Natural killer cell (primary cell): Measurements from ENCODE around the gene GNS. TPM values are rescaled to one million over a fixed set of nuclear protein-coding genes. Genes with fewer than 3 reads are reported as not detected.
"Not testable (repeated sequence)": the region's sequence is repeated elsewhere in the genome, so short reads cannot be mapped to it uniquely, and the experiment has no call there.

Experiments used
- ATAC-seq, 3 donors: fragments of 150-1000 bp in 2 of 3; fragments of 200-7000 bp in 1 of 3; cut with Tn5 transposase; 1 replicate in 1 of 3; 2 replicates in 2 of 3; pipeline ENCODE4 v1.10.0; 2021; ENCODE audit warnings: mild to moderate bottlenecking in 2 of 3, moderate library complexity in 2 of 3
- DNase-seq, 2 donors: peaks; one replicate each; pipeline versions ENCODE4 v3.0.0 to v3.0.0-alpha.2; 2013 to 2021; ENCODE audit warnings: mixed read lengths in 1 of 2
- H3K27ac ChIP-seq: one replicate; pipeline ENCODE4 v1.5.1; 2013; ENCODE audit warnings: mild to moderate bottlenecking, low read length
- H3K27me3 ChIP-seq: one replicate; pipeline ENCODE4 v1.6.1; 2013; ENCODE audit warnings: low read length; ENCODE audit not compliant: control insufficient read depth, insufficient read depth
- H3K36me3 ChIP-seq: one replicate; pipeline ENCODE4 v1.6.1; 2013; ENCODE audit warnings: low read length; ENCODE audit not compliant: control insufficient read depth, insufficient read depth
- H3K4me1 ChIP-seq: one replicate; pipeline ENCODE4 v1.6.1; 2013; ENCODE audit warnings: low read length; ENCODE audit not compliant: control insufficient read depth, insufficient read depth
- H3K4me3 ChIP-seq: one replicate; pipeline ENCODE4 v1.5.1; 2013; ENCODE audit warnings: low read length
- H3K9me3 ChIP-seq: one replicate; pipeline ENCODE4 v1.6.1; 2013; ENCODE audit warnings: low read length; ENCODE audit not compliant: control insufficient read depth, insufficient read depth
- H3K27ac Mint-ChIP-seq, 2 donors: one replicate each; pipeline ENCODE4 v1.8.0; 2022; ENCODE audit warnings: mild to moderate bottlenecking in 2 of 2, mixed read lengths in 2 of 2, moderate library complexity in 1 of 2
- H3K27me3 Mint-ChIP-seq, 2 donors: one replicate each; pipeline ENCODE4 v1.8.0; 2022; ENCODE audit warnings: low read depth in 2 of 2, mixed read lengths in 2 of 2
- H3K36me3 Mint-ChIP-seq: one replicate; pipeline ENCODE4 v1.8.0; 2022; ENCODE audit warnings: mixed read lengths
- H3K4me1 Mint-ChIP-seq, 2 donors: one replicate each; pipeline ENCODE4 v1.8.0; 2022; ENCODE audit warnings: mixed read lengths in 2 of 2
- H3K4me3 Mint-ChIP-seq: one replicate; pipeline ENCODE4 v1.8.0; 2022; ENCODE audit warnings: mild to moderate bottlenecking, moderate library complexity, mixed read lengths
- H3K9me3 Mint-ChIP-seq, 2 donors: one replicate each; pipeline ENCODE4 v1.8.0; 2022; ENCODE audit warnings: mixed read lengths in 2 of 2
- CTCF ChIP-seq: fragments of 200-600 bp; IDR thresholded peaks from one replicate; pipeline ENCODE4 v1.8.0; 2022; ENCODE audit warnings: antibody characterized with exemption
- WGBS: methylation state at CpG from one replicate; pipeline ENCODE4 v1.1.7; 2013; ENCODE audit warnings: missing lambda C conversion rate; ENCODE audit not compliant: insufficient coverage; 5-methylcytosine and 5-hydroxymethylcytosine counted together
- intact Hi-C: fragments of 100-400 bp; cut with micrococcal nuclease; formaldehyde crosslinking; loops from one replicate; pipeline ENCODE4 v1.14.2; 2022
- total RNA-seq, 4 donors: library from RNA; stranded (reverse); fragments of 120-200 nt in 1 of 4; gene quantifications; one replicate each; pipeline versions ENCODE4 v1.2.3 to v1.2.4, GENCODE V29; 2013 to 2022

The GNS gene
- total RNA-seq, 3 donors from 2014 or later (not counting 1 experiment from before 2014, with no cell fraction given) = 51.9 to 73.9 (median 59.7) TPM

GRCh38 chr12:64806173-64806572 is 47.0 kb upstream of the GNS start:
- no peak for ATAC-seq
- no peaks in the 10 kb centered on the region for H3K36me3 Mint-ChIP-seq
- H3K27ac ChIP-seq = no peak overlapping the region
- DNase-seq = no peak
- H3K27me3 Mint-ChIP-seq = peaks cover 20 to 23% of the 10 kb centered on the region in 2 donors
- H3K27me3 ChIP-seq = no peaks in the 10 kb centered on the region
- 97% methylated on average over 2 of the region's 2 CpGs for WGBS
- H3K27ac Mint-ChIP-seq = no peak overlapping the region
- TF ChIP-seq CTCF = no peak
- H3K4me3 ChIP-seq = no peak overlapping the region
- H3K4me1 ChIP-seq = peaks cover 2% of the 10 kb centered on the region
- intact Hi-C loops = no loop called here
- H3K4me1 Mint-ChIP-seq = peaks cover 5 to 10% of the 10 kb centered on the region in 2 donors
- H3K36me3 ChIP-seq = no peaks in the 10 kb centered on the region
- no peak overlapping the region for H3K4me3 Mint-ChIP-seq
- H3K9me3 Mint-ChIP-seq = no peaks in the 10 kb centered on the region
- H3K9me3 ChIP-seq = no peaks in the 10 kb centered on the region

GRCh38 chr12:64802180-64802775 is 43.1 kb upstream of the GNS start:
- H3K27me3 ChIP-seq, H3K4me3 Mint-ChIP-seq, intact Hi-C loops, H3K36me3 Mint-ChIP-seq, H3K9me3 ChIP-seq, H3K27ac Mint-ChIP-seq, H3K36me3 ChIP-seq, H3K9me3 Mint-ChIP-seq, H3K4me1 ChIP-seq, H3K4me1 Mint-ChIP-seq, H3K27ac ChIP-seq, H3K4me3 ChIP-seq: not testable (repeated sequence)
- TF ChIP-seq CTCF = peak; percentile 93
- DNase-seq = peak; percentile 49 to 71
- peak; percentile 74 to 89 (median 79) for ATAC-seq
- peaks cover 16 to 26% of the 10 kb centered on the region in 2 donors for H3K27me3 Mint-ChIP-seq
- 30% methylated on average over 6 of the region's 8 CpGs for WGBS

GRCh38 chr12:64801381-64801780 is 42.2 kb upstream of the GNS start:
- DNase-seq = no peak
- peaks cover 2% of the 10 kb centered on the region for H3K4me1 ChIP-seq
- Mint-ChIP-seq H3K9me3 (no peaks in the 10 kb centered on the region), H3K27ac (no peak overlapping the region), H3K27me3 (peaks cover 13 to 17% of the 10 kb centered on the region in 2 donors), H3K4me3 (no peak overlapping the region), H3K36me3 (no peaks in the 10 kb centered on the region), H3K4me1 (peaks cover 0 to 5% of the 10 kb centered on the region in 2 donors)
- no peaks in the 10 kb centered on the region for H3K36me3 ChIP-seq
- no peaks in the 10 kb centered on the region for H3K27me3 ChIP-seq
- no peaks in the 10 kb centered on the region for H3K9me3 ChIP-seq
- ATAC-seq = no peak
- no peak for TF ChIP-seq CTCF
- intact Hi-C loops = no loop called here
- WGBS = 90% methylated on average over 2 of the region's 2 CpGs
- H3K4me3 ChIP-seq = no peak overlapping the region
- H3K27ac ChIP-seq = no peak overlapping the region

GRCh38 chr12:64800640-64801039 is 41.4 kb upstream of the GNS start:
- intact Hi-C loops = no loop called here
- Mint-ChIP-seq H3K36me3 (no peaks in the 10 kb centered on the region), H3K4me3 (no peak overlapping the region), H3K27ac (no peak overlapping the region), H3K4me1 (peaks cover 0 to 5% of the 10 kb centered on the region in 2 donors), H3K27me3 (peaks cover 13% of the 10 kb centered on the region in 2 donors), H3K9me3 (no peaks in the 10 kb centered on the region)
- no peak overlapping the region for H3K4me3 ChIP-seq
- H3K27ac ChIP-seq = no peak overlapping the region
- WGBS = 80% methylated on average over 4 of the region's 5 CpGs
- H3K36me3 ChIP-seq = no peaks in the 10 kb centered on the region
- H3K9me3 ChIP-seq = no peaks in the 10 kb centered on the region
- peaks cover 2% of the 10 kb centered on the region for H3K4me1 ChIP-seq
- ATAC-seq (no peak), DNase-seq (no peak)
- H3K27me3 ChIP-seq = no peaks in the 10 kb centered on the region
- TF ChIP-seq CTCF = no peak
